ENCODE measurements around the gene ZNF117. TPM values are rescaled to one million over a fixed set of nuclear protein-coding genes. Genes with fewer than 3 reads are reported as not detected.
A peak's percentile ranks its signal among the peaks of the same experiment; 100 is the strongest.
"Not testable (repeated sequence)": the region's sequence is repeated elsewhere in the genome, so short reads cannot be mapped to it uniquely, and the experiment has no call there.

ZNF117 gene
- 10.1 and 12.8 TPM in 2 replicates for total RNA-seq

- H3K9me3 Mint-ChIP-seq: peaks cover 59% of the 10 kb centered on the region
Measured at GRCh38 chr7:64990936-64991335, at the start of gene ZNF117. Gene ZNF117 (minus strand): TSS chr7:64991036.

GRCh38 chr7:65038767-65039166 lies 47.9 kb upstream of the ZNF117 start:
- POLR2A ChIA-PET: interaction anchor here (2.8 kb wide), 1 partner anchor 32 kb away, joined by 27 read pairs; the partner anchor contains the start of gene ERV3-1
- DNase-seq: peak; percentile 21
- H3K27ac Mint-ChIP-seq; H3K9me3 Mint-ChIP-seq; ATAC-seq (ENCODE audit: low read depth); CTCF ChIA-PET; H3K36me3 Mint-ChIP-seq (ENCODE audit: low read depth); H3K4me1 Mint-ChIP-seq; H3K27me3 Mint-ChIP-seq: not testable (repeated sequence)
- intact Hi-C loops (cut with micrococcal nuclease): loop anchor here (1.0 to 2.0 kb wide), 5 partner anchors 32 to 372 kb away; partner anchors contain the start of genes ERV3-1, ZNF107, ZNF273 and ZNF92
- H3K4me3 Mint-ChIP-seq: peak overlapping the region; percentile 81

More at GRCh38 chr7:64990936-64991335, at the start of gene ZNF117:
- Mint-ChIP-seq H3K4me3 (no peak within 1 kb of the TSS), H3K36me3 (ENCODE audit: low read depth) (peaks cover 71% of the 10 kb centered on the region), H3K27me3 (no peaks in the 10 kb centered on the region), H3K4me1 (no peaks in the 10 kb centered on the region), H3K27ac (no peak within 1 kb of the TSS)
- DNase-seq (no peak), ATAC-seq (ENCODE audit: low read depth) (no peak)
- TF ChIP-seq CTCF (IDR thresholded peaks at IDR 0.05): no peak
- CTCF ChIA-PET: no interaction called here
- POLR2A ChIA-PET: interaction anchor here (0.7 kb wide), 1 partner anchor 14 kb away, joined by 3 read pairs; no protein-coding TSS in a partner anchor
- intact Hi-C loops (cut with micrococcal nuclease): no loop called here

- Mint-ChIP-seq H3K4me1 (peaks cover 8% of the 10 kb centered on the region), H3K9me3 (peaks cover 2% of the 10 kb centered on the region), H3K27me3 (no peaks in the 10 kb centered on the region), H3K4me3 (peak overlapping the region; percentile 75), H3K27ac (peak overlapping the region; percentile 65), H3K36me3 (ENCODE audit: low read depth) (peaks cover 2% of the 10 kb centered on the region)
- peak; percentile 61 for DNase-seq
- intact Hi-C loops (cut with micrococcal nuclease): loop anchor here (1.0 to 2.0 kb wide), 5 partner anchors 32 to 372 kb away; partner anchors contain the start of genes ERV3-1, ZNF107, ZNF273 and ZNF92
- ATAC-seq (ENCODE audit: low read depth): peak; percentile 94
- ChIA-PET POLR2A (interaction anchor here (0.6 to 2.8 kb wide), 5 partner anchors 31 to 992 kb away, joined by 3 to 27 read pairs (median 4); partner anchors contain the start of genes ERV3-1, ZNF107 and ZNF680), CTCF (interaction anchor here (0.7 kb wide), 1 partner anchor 270 kb away, joined by 3 read pairs; no protein-coding TSS in a partner anchor)
- TF ChIP-seq CTCF (IDR thresholded peaks at IDR 0.05): no peak
Measured at GRCh38 chr7:65037740-65038688, 47.2 kb upstream of the ZNF117 start.

- H3K36me3 Mint-ChIP-seq (ENCODE audit: low read depth); H3K27me3 Mint-ChIP-seq; H3K9me3 Mint-ChIP-seq; intact Hi-C loops (cut with micrococcal nuclease); CTCF ChIA-PET; H3K27ac Mint-ChIP-seq; ATAC-seq (ENCODE audit: low read depth); H3K4me3 Mint-ChIP-seq; DNase-seq; H3K4me1 Mint-ChIP-seq: not testable (repeated sequence)
- POLR2A ChIA-PET: interaction anchor here (0.6 to 2.8 kb wide), 3 partner anchors 30 to 271 kb away, joined by 3 to 27 read pairs (median 7); partner anchors contain the start of gene ERV3-1
Measured at GRCh38 chr7:65036526-65036925, 45.7 kb upstream of the ZNF117 start.

- intact Hi-C loops (cut with micrococcal nuclease); H3K27me3 Mint-ChIP-seq; CTCF ChIA-PET; DNase-seq; H3K36me3 Mint-ChIP-seq (ENCODE audit: low read depth); H3K4me1 Mint-ChIP-seq; H3K4me3 Mint-ChIP-seq; ATAC-seq (ENCODE audit: low read depth); H3K9me3 Mint-ChIP-seq; H3K27ac Mint-ChIP-seq: not testable (repeated sequence)
- POLR2A ChIA-PET: interaction anchor here (0.8 kb wide), 1 partner anchor 29 kb away, joined by 3 read pairs; no protein-coding TSS in a partner anchor
Measured at GRCh38 chr7:65035469-65035868, 44.6 kb upstream of the ZNF117 start.

GRCh38 chr7:65034120-65034782 lies 43.4 kb upstream of the ZNF117 start:
- H3K4me3 Mint-ChIP-seq; H3K4me1 Mint-ChIP-seq; ATAC-seq (ENCODE audit: low read depth); H3K27me3 Mint-ChIP-seq; intact Hi-C loops (cut with micrococcal nuclease); H3K36me3 Mint-ChIP-seq (ENCODE audit: low read depth); H3K9me3 Mint-ChIP-seq; DNase-seq; H3K27ac Mint-ChIP-seq; CTCF ChIA-PET; POLR2A ChIA-PET: not testable (repeated sequence)

- H3K27me3 Mint-ChIP-seq; ATAC-seq (ENCODE audit: low read depth); H3K36me3 Mint-ChIP-seq (ENCODE audit: low read depth); intact Hi-C loops (cut with micrococcal nuclease); CTCF ChIA-PET; H3K4me3 Mint-ChIP-seq; DNase-seq; POLR2A ChIA-PET; H3K4me1 Mint-ChIP-seq; H3K27ac Mint-ChIP-seq; H3K9me3 Mint-ChIP-seq: not testable (repeated sequence)
Measured at GRCh38 chr7:65033391-65033790, 42.6 kb upstream of the ZNF117 start.

GRCh38 chr7:65025023-65025422 lies 34.2 kb upstream of the ZNF117 start:
- H3K36me3 Mint-ChIP-seq (ENCODE audit: low read depth); H3K4me3 Mint-ChIP-seq; POLR2A ChIA-PET; DNase-seq; H3K27me3 Mint-ChIP-seq; ATAC-seq (ENCODE audit: low read depth); H3K27ac Mint-ChIP-seq; H3K9me3 Mint-ChIP-seq; H3K4me1 Mint-ChIP-seq; CTCF ChIA-PET; intact Hi-C loops (cut with micrococcal nuclease): not testable (repeated sequence)

- POLR2A ChIA-PET: interaction anchor here (0.7 kb wide), 1 partner anchor 227 kb away, joined by 3 read pairs; no protein-coding TSS in a partner anchor
- intact Hi-C loops (cut with micrococcal nuclease); H3K36me3 Mint-ChIP-seq (ENCODE audit: low read depth): not testable (repeated sequence)
Measured at GRCh38 chr7:65020978-65021377, 30.1 kb upstream of the ZNF117 start.

More at GRCh38 chr7:65020978-65021377, 30.1 kb upstream of the ZNF117 start:
- H3K9me3 Mint-ChIP-seq; H3K27ac Mint-ChIP-seq; DNase-seq; ATAC-seq (ENCODE audit: low read depth); H3K4me1 Mint-ChIP-seq; H3K4me3 Mint-ChIP-seq; H3K27me3 Mint-ChIP-seq; CTCF ChIA-PET: not testable (repeated sequence)
